Spleen (tissue), 7 donors: ENCODE results near the gene MPST.

Source experiments
- CTCF ChIP-seq, 11 experiments: fragments of 200-600 bp in 7 of 11; fragments of 450-650 bp in 4 of 11; sonication (generic) in 4 of 11; IDR thresholded peaks in 8 of 11; conservative IDR thresholded peaks in 3 of 11; 1 replicate in 7 of 11; 2 replicates in 4 of 11; pipeline versions ENCODE4 v1.4.0 to v1.8.0; 2016 to 2021; ENCODE audit warnings: antibody characterized with exemption in 11 of 11, inconsistent platforms in 4 of 11, mild to moderate bottlenecking in 1 of 11
- POLR2AphosphoS5 ChIP-seq, 3 donors: sonication (generic); formaldehyde crosslinking; IDR thresholded peaks; one replicate each; pipeline ENCODE4 v1.5.1; 2017; ENCODE audit warnings: antibody characterized with exemption in 3 of 3
- donor health status: DM: no; HTN: no; CAD: no; lungs with moderate emphysema.
- donor health status: DM: no; HTN: no; CAD: no.
- donor health status: DM: no; HTN: no; CAD: no.

GRCh38 chr22:37000676-37001534 is 18.6 kb upstream of the MPST start:
- TF ChIP-seq CTCF (IDR thresholded peaks at IDR 0.05 in 8 of 11, conservative IDR thresholded peaks at IDR 0.05 in 3 of 11): no peak
- TF ChIP-seq POLR2AphosphoS5 (IDR thresholded peaks at IDR 0.05): no peak
